ENCODE measurements around the gene FSTL4. TPM values are rescaled to one million over a fixed set of nuclear protein-coding genes. Genes with fewer than 3 reads are reported as not detected.

The FSTL4 gene
- total and polyA plus RNA-seq, 9 donors: 0.07 to 0.22 (median 0.15) TPM; not detected in 4

DNA sequence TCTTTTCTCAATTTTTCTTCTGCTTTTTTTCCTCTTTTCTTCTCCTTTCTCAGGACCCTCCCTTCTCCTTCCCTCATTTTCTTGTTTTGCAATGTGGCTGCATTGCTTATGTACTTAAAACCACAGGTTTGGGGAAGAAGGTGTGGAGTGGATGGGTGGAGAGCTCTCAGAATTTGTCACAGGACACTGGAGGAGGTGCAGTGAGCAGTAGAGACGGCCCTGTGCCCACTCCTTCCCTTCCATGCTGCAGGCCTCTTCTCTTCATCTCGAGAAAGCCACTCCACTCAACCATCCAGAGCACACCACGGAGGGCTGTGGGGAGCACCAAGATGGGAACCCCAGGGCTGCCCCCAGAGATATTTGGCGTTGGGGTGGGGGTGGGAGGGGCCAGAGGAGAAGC is 92.3 kb downstream of the FSTL4 start:
- intact Hi-C loops (cut with DNase I): no loop called here
- H3K27me3 ChIP-seq: no peaks in the 10 kb centered on the region
- no peak overlapping the region for H3K27ac ChIP-seq
- H3K9me3 ChIP-seq: no peaks in the 10 kb centered on the region
- TF ChIP-seq CTCF (IDR thresholded peaks at IDR 0.05) (no peak), POLR2A (IDR thresholded peaks at IDR 0.05) (no peak), EP300 (IDR thresholded peaks at IDR 0.05) (no peak)
- 51 to 61% (median 56%) methylated on average over 4 of the region's 4 CpGs for WGBS, 3 donors
- no peaks in the 10 kb centered on the region for H3K36me3 ChIP-seq
- no peaks in the 10 kb centered on the region for H3K4me1 ChIP-seq (ENCODE audit: insufficient read depth)
- no peak for DNase-seq
- no peak overlapping the region for H3K4me3 ChIP-seq

DNA sequence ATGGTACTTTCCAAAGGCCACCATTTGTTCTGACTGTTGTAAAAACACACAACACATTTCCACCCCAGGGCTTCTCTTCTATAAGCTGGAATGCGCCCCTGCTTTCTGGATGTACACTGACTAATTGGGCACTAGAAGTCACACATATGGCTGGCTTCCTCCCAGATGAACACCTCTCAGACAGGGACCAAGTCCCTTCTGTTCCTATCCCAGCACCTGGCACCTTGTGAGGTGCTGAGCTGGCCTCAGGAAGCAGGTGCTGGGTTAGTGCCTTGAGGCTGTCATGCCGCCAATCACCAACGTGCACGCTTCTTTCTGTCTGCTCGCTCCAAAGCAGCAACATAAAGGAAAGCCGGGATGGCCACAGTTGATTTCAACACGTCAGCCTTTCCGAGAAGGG is 93.2 kb downstream of the FSTL4 start:
- TF ChIP-seq EP300 (IDR thresholded peaks at IDR 0.05): no peak
- TF ChIP-seq CTCF (IDR thresholded peaks at IDR 0.05): no peak
- no peak for TF ChIP-seq POLR2A (IDR thresholded peaks at IDR 0.05)
- H3K4me1 ChIP-seq (ENCODE audit: insufficient read depth): no peaks in the 10 kb centered on the region
- no peak overlapping the region for H3K27ac ChIP-seq
- 80 to 81% (median 81%) methylated on average over 8 of the region's 8 CpGs for WGBS, 3 donors
- H3K4me3 ChIP-seq: no peak overlapping the region
- intact Hi-C loops (cut with DNase I): no loop called here
- no peaks in the 10 kb centered on the region for H3K27me3 ChIP-seq
- DNase-seq: no peak
- no peaks in the 10 kb centered on the region for H3K36me3 ChIP-seq
- H3K9me3 ChIP-seq: no peaks in the 10 kb centered on the region

GRCh38 chr5:133514456-133514855 is 97.9 kb downstream of the FSTL4 start:
- intact Hi-C loops (cut with DNase I): no loop called here
- Histone ChIP-seq H3K4me1 (ENCODE audit: insufficient read depth) (no peaks in the 10 kb centered on the region), H3K4me3 (no peak overlapping the region), H3K27me3 (no peaks in the 10 kb centered on the region), H3K27ac (no peak overlapping the region), H3K9me3 (no peaks in the 10 kb centered on the region), H3K36me3 (no peaks in the 10 kb centered on the region)
- no peak for DNase-seq
- no peak for TF ChIP-seq EP300 (IDR thresholded peaks at IDR 0.05)
- TF ChIP-seq CTCF (IDR thresholded peaks at IDR 0.05): no peak
- no peak for TF ChIP-seq POLR2A (IDR thresholded peaks at IDR 0.05)
- 40 to 54% (median 44%) methylated on average over 1 of the region's 1 CpG for WGBS, 3 donors

DNA sequence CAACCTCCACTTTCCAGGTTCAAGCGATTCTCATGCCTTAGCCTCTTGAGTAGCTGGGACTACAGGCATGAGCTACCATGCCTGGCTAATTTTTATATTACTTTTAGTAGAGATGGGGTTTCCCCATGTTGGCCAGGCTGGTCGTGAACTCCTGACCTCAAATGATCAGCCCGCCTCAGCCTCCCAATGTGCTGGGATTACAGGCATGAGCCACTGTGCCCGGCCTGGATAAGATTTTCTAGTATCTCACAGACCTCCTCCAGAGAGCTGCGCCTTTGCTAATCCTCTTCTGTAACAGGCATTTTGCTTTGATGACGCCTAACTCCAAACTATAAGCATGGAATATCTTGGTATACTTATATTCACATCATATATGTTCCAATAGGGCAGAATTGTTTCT is 99.4 kb downstream of the FSTL4 start:
- no peak overlapping the region for H3K27ac ChIP-seq
- TF ChIP-seq POLR2A (IDR thresholded peaks at IDR 0.05) (no peak), CTCF (IDR thresholded peaks at IDR 0.05) (no peak), EP300 (IDR thresholded peaks at IDR 0.05) (no peak)
- no peaks in the 10 kb centered on the region for H3K4me1 ChIP-seq (ENCODE audit: insufficient read depth)
- no peak for DNase-seq
- H3K9me3 ChIP-seq: no peaks in the 10 kb centered on the region
- intact Hi-C loops (cut with DNase I): no loop called here
- no peaks in the 10 kb centered on the region for H3K27me3 ChIP-seq
- H3K36me3 ChIP-seq: no peaks in the 10 kb centered on the region
- H3K4me3 ChIP-seq: no peak overlapping the region
- WGBS, 3 donors: 86 to 93% (median 90%) methylated on average over 6 of the region's 6 CpGs

Data from ovary (tissue), 9 donors.